Smooth muscle cell (in vitro differentiated cells): ENCODE measurements around the gene NFATC4. TPM values are rescaled to one million over a fixed set of nuclear protein-coding genes. Genes with fewer than 3 reads are reported as not detected.
"Not testable (repeated sequence)": the region's sequence is repeated elsewhere in the genome, so short reads cannot be mapped to it uniquely, and the experiment has no call there.

Experiments used
- DNase-seq: peaks from one replicate; lab custom pipeline; 2025; ENCODE audit not compliant: unreplicated experiment; lab: John Stamatoyannopoulos, UW
- H2AFZ ChIP-seq: fragments of 200-600 bp; sonication (generic); 2 replicates; pipeline ENCODE4 v1.6.0; 2016; ENCODE audit warnings: antibody characterized with exemption, low read depth, mild to moderate bottlenecking
- H3F3A ChIP-seq: fragments of 200-600 bp; sonication (generic); 2 replicates; pipeline ENCODE4 v1.6.0; 2017; ENCODE audit warnings: antibody characterized with exemption, low read depth
- H3K27ac ChIP-seq: fragments of 200-600 bp; sonication (generic); 2 replicates; pipeline ENCODE4 v1.5.1; 2016; ENCODE audit warnings: low read depth, mild to moderate bottlenecking
- H3K27me3 ChIP-seq: fragments of 200-600 bp; sonication (generic); 2 replicates; pipeline ENCODE4 v1.6.1; 2016; ENCODE audit warnings: low read depth, mild to moderate bottlenecking
- H3K36me3 ChIP-seq: fragments of 200-600 bp; sonication (generic); 2 replicates; pipeline ENCODE4 v1.5.1; 2016; ENCODE audit warnings: low read depth
- H3K4me1 ChIP-seq: fragments of 200-600 bp; sonication (generic); 2 replicates; pipeline ENCODE4 v1.5.1; 2016; ENCODE audit warnings: low read depth
- H3K4me2 ChIP-seq: fragments of 200-600 bp; sonication (generic); 2 replicates; pipeline ENCODE4 v1.6.0; 2016; ENCODE audit warnings: mild to moderate bottlenecking
- H3K4me3 ChIP-seq: fragments of 200-600 bp; sonication (generic); 2 replicates; pipeline ENCODE4 v1.5.1; 2016; ENCODE audit warnings: mild to moderate bottlenecking
- H3K79me2 ChIP-seq: fragments of 200-600 bp; sonication (generic); 2 replicates; pipeline ENCODE4 v1.6.0; 2016; ENCODE audit warnings: low read depth, mild to moderate bottlenecking
- H3K9ac ChIP-seq: fragments of 200-600 bp; sonication (generic); 2 replicates; pipeline ENCODE4 v1.6.0; 2016; ENCODE audit warnings: low read depth
- H3K9me3 ChIP-seq: fragments of 200-600 bp; sonication (generic); replicated peaks from 2 replicates; pipeline ENCODE4 v1.5.1; 2016; ENCODE audit warnings: low read depth
- H4K20me1 ChIP-seq: fragments of 200-600 bp; sonication (generic); 2 replicates; pipeline ENCODE4 v1.6.0; 2016; ENCODE audit warnings: low read depth
- WGBS: methylation state at CpG from one replicate; pipeline ENCODE4 v1.1.7; 2016; ENCODE audit warnings: low lambda C conversion rate; 5-methylcytosine and 5-hydroxymethylcytosine counted together
- polyA plus RNA-seq: library from polyadenylated mRNA; unstranded; fragments of >200 nt; fragmentation: Nextera tagmentation; extraction: Ambion mirVana; gene quantifications from 2 replicates; pipeline ENCODE4 v1.2.1, GENCODE V29; 2016
- total RNA-seq: library from RNA; depleted of rRNA; stranded (reverse); fragments of >200 nt; gene quantifications from 2 replicates; pipeline ENCODE4 v1.2.3, GENCODE V29; 2014
- TF ChIP-seq, protein P1 (sequence below): fragments of 200-600 bp; sonication (generic); IDR thresholded peaks from 2 replicates; pipeline ENCODE4 v1.5.1; 2017; ENCODE audit warnings: borderline replicate concordance, mild to moderate bottlenecking, antibody characterized with exemption; ENCODE audit not compliant: insufficient read depth, poor library complexity, severe bottlenecking

The NFATC4 gene
- total and polyA plus RNA-seq, 2 experiments from 2014 or later = 44.6 to 84.7 TPM

DNA sequence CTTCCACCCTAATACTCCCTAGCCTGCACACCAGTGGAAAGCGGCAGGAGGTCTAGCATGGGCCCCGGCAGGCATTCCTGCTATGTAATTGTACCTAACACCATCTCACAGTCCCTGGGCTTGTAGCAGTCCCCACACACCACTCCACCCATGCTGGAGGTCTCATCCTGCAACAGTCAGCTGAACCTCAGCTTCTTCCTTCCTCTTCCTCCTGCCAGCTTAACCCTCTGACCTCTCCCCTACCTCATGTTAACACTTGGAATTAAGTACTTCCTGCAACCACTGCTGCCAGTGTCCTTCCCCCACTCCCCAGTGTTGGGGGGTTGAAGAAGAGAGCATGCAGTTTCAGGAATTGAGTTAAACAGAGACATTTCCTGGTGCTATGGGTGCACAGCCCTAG is 40.7 kb upstream of the NFATC4 start:
- Histone ChIP-seq H3K4me1 (no peaks in the 10 kb centered on the region), H3K36me3 (no peaks in the 10 kb centered on the region), H3K27me3 (peaks cover 1% of the 10 kb centered on the region), H3K27ac (no peak overlapping the region), H3K9ac (no peak overlapping the region), H3K4me3 (no peak overlapping the region), H3K9me3 (no peaks in the 10 kb centered on the region), H3F3A (no peaks in the 10 kb centered on the region), H4K20me1 (no peaks in the 10 kb centered on the region), H2AFZ (no peak overlapping the region), H3K79me2 (no peaks in the 10 kb centered on the region), H3K4me2 (no peak overlapping the region)
- DNase-seq = no peak
- 96% methylated on average over 2 of the region's 2 CpGs for WGBS
- TF ChIP-seq, protein P1, sequence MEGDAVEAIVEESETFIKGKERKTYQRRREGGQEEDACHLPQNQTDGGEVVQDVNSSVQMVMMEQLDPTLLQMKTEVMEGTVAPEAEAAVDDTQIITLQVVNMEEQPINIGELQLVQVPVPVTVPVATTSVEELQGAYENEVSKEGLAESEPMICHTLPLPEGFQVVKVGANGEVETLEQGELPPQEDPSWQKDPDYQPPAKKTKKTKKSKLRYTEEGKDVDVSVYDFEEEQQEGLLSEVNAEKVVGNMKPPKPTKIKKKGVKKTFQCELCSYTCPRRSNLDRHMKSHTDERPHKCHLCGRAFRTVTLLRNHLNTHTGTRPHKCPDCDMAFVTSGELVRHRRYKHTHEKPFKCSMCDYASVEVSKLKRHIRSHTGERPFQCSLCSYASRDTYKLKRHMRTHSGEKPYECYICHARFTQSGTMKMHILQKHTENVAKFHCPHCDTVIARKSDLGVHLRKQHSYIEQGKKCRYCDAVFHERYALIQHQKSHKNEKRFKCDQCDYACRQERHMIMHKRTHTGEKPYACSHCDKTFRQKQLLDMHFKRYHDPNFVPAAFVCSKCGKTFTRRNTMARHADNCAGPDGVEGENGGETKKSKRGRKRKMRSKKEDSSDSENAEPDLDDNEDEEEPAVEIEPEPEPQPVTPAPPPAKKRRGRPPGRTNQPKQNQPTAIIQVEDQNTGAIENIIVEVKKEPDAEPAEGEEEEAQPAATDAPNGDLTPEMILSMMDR = no peak

DNA sequence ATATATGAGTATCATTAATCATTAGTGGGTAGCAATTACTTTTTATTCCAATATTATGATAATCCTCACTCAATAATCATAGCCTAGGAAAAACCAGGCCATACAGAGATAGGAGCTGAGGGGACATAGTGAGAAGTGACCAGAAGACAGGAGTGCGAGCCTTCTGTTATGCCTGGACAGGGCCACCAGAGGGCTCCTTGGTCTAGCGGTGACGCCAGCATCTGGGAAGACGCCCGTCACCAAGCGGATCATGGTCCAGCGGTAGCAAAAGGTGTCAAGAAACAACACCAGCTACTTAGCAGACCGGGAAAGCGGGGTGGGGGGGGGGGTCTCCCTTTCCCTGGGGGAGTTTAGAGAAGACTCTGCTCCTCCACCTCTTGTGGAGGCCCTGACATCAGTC is 40.1 kb upstream of the NFATC4 start:
- H3K79me2 ChIP-seq, H3K4me1 ChIP-seq, H2AFZ ChIP-seq, H3K4me3 ChIP-seq, H3F3A ChIP-seq, H3K27me3 ChIP-seq, H3K4me2 ChIP-seq, H3K36me3 ChIP-seq, H4K20me1 ChIP-seq, DNase-seq, H3K9me3 ChIP-seq, H3K9ac ChIP-seq, H3K27ac ChIP-seq: not testable (repeated sequence)
- WGBS = 5% methylated on average over 8 of the region's 9 CpGs
- TF ChIP-seq, protein P1 = peak; percentile 59

DNA sequence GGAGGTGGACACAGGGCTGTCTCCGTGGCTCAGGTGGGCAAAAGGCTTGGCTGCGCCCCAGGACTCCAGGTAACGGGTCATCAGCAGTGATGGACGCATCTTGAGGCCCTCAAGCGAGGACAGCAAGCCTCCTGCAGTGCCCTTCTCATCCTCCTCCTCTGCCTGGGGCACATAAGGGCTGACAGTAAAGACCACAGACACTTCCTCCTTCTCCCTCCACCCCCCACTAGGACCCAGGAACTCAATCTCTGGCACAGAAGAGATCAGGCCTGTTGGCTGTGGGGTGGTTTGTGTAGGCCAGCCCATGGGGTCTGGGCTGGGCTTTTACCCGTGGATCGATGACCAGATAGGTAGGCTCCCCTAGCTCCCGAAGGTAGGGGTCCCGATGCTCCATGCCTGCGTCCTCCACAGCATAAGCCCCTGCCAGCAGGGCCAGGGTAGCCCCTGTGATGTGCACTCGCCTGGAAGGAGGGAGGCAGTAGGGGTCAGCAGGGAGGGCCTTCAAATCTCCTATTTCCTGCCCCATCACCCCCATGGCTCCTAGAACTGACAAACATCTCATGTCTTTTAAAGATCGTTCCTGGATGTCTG is 38.8 kb upstream of the NFATC4 start:
- H3K27me3 ChIP-seq = peaks cover 19% of the 10 kb centered on the region
- no peaks in the 10 kb centered on the region for H3K79me2 ChIP-seq
- no peaks in the 10 kb centered on the region for H3K36me3 ChIP-seq
- no peak overlapping the region for H3K4me3 ChIP-seq
- no peaks in the 10 kb centered on the region for H4K20me1 ChIP-seq
- no peaks in the 10 kb centered on the region for H3F3A ChIP-seq
- TF ChIP-seq, protein P1 = no peak
- H3K4me1 ChIP-seq = peaks cover under 1% of the 10 kb centered on the region
- no peak overlapping the region for H2AFZ ChIP-seq
- H3K9me3 ChIP-seq = no peaks in the 10 kb centered on the region
- no peak overlapping the region for H3K27ac ChIP-seq
- H3K9ac ChIP-seq = no peak overlapping the region
- no peak for DNase-seq
- H3K4me2 ChIP-seq = no peak overlapping the region
- WGBS = 90% methylated on average over 12 of the region's 12 CpGs

DNA sequence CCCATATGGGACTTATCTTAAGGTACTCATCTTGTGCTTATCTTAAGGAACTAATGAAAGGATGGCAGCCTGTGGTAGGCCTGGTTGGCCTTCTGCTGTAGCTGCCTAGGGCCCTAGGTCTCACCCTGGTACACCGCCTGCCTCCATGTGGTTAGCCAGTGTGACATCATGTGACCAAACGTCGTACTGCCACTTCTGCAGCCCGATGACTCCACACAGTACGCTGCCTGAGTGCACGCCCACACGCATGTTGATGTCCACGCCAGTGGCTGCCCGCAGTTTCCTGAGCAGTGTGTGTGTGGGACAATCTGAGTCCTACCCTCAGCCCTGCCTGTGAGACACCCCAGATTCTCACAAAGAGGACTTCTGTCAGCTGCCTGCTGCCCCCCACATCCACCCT is 38.2 kb upstream of the NFATC4 start:
- TF ChIP-seq, protein P1 = no peak
- Histone ChIP-seq H3K27me3 (peaks cover 25% of the 10 kb centered on the region), H3K79me2 (no peaks in the 10 kb centered on the region), H3K9me3 (no peaks in the 10 kb centered on the region), H3K27ac (no peak overlapping the region), H3K9ac (no peak overlapping the region), H3F3A (no peaks in the 10 kb centered on the region), H2AFZ (no peak overlapping the region), H3K4me1 (peaks cover 6% of the 10 kb centered on the region), H3K4me2 (no peak overlapping the region), H3K36me3 (no peaks in the 10 kb centered on the region), H3K4me3 (no peak overlapping the region), H4K20me1 (no peaks in the 10 kb centered on the region)
- no peak for DNase-seq
- WGBS = 85% methylated on average over 9 of the region's 9 CpGs
